GM12872 (cell line): Measurements from ENCODE around the gene PKNOX1.
"Not testable (repeated sequence)": the region's sequence is repeated elsewhere in the genome, so short reads cannot be mapped to it uniquely, and the experiment has no call there.

Source experiments
- TF ChIP-seq, protein P1 (sequence below): IDR thresholded peaks from 3 replicates; pipeline ENCODE4 v1.5.1; 2011; ENCODE audit warnings: low read depth, mild to moderate bottlenecking, low read length, moderate library complexity; ENCODE audit not compliant: insufficient read depth

PKNOX1 gene

DNA sequence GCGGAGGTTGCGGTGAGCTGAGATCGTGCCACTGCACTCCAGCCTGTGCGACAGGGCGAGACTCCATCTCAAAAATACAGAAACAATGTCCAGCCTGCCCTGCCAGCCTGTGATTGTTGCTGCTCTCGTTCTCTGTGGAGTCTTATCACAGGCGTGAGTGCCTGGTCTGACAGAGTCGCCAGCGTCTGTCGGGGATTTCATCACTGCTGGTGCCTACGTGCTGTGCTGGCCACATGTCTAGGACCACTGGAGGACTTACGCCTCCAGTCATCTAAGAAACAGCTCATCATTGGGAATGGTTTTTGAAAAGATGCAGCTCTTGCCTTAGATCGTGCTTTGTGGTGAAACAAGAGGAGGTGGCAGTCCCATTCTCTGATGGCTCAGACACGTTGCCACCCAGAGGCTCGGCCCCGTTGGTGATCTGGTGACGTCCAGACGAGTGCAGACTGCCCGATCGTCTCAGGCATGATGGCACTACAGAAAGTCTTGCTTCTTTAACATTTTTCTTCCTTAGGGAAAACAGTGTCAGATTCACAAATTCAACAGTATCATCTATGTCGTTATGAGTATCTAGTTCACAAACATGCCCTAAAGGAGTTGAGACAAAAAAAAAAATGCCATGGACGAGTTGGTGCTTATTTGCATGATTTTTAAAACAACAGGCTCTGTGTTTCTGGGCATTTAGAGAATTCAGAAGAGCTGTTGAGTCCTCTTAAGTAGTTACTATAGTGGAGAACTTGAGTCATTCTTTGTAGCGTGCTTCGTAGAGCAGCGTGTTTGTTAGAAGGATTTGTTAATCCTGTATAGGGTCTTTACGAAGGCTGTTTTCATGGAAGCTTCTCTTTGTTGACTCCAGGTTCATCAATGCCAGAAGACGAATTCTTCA, 53.7 kb downstream of the PKNOX1 start:
- TF ChIP-seq, protein P1, sequence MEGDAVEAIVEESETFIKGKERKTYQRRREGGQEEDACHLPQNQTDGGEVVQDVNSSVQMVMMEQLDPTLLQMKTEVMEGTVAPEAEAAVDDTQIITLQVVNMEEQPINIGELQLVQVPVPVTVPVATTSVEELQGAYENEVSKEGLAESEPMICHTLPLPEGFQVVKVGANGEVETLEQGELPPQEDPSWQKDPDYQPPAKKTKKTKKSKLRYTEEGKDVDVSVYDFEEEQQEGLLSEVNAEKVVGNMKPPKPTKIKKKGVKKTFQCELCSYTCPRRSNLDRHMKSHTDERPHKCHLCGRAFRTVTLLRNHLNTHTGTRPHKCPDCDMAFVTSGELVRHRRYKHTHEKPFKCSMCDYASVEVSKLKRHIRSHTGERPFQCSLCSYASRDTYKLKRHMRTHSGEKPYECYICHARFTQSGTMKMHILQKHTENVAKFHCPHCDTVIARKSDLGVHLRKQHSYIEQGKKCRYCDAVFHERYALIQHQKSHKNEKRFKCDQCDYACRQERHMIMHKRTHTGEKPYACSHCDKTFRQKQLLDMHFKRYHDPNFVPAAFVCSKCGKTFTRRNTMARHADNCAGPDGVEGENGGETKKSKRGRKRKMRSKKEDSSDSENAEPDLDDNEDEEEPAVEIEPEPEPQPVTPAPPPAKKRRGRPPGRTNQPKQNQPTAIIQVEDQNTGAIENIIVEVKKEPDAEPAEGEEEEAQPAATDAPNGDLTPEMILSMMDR, result no peak

DNA sequence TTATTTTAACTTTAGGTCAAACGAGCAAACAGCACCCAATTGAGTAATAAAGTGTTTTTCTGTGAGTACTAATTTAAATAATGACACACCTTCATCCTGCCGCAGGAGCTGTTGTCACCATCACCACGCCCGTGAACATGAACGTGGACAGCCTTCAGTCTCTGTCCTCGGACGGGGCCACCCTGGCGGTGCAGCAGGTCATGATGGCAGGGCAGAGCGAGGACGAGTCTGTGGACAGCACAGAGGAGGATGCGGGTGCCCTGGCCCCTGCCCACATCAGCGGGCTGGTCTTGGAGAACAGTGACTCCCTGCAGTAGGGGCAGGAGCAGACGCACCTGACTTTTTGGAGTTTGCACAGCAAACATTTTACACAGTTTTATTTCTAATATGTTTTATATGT, 55.4 kb downstream of the PKNOX1 start:
- TF ChIP-seq, protein P1, result no peak

DNA sequence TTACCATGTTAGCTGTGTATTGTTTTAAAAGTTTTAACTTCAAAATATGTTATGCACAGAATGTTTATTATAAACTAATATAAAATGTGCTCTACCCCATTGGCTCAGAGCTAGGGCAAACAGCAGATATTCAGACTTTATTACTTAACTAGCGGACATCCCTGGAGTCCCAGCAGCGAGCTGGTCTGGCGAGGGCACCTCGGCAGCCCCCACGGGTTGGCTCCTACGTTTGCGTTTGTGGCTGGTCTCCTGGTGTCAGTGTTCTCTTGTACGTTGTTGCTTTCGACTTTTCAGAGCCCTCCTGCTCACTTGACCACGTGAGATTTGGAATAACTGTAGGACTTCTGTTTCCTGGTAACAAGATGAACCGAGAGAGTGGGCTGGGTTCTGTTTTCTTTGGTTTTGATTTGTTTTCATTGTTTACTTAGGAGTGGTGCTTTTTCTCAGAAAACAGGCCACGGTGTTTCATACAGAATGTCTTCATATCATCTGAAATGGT, 56.8 kb downstream of the PKNOX1 start:
- TF ChIP-seq, protein P1, result no peak

DNA sequence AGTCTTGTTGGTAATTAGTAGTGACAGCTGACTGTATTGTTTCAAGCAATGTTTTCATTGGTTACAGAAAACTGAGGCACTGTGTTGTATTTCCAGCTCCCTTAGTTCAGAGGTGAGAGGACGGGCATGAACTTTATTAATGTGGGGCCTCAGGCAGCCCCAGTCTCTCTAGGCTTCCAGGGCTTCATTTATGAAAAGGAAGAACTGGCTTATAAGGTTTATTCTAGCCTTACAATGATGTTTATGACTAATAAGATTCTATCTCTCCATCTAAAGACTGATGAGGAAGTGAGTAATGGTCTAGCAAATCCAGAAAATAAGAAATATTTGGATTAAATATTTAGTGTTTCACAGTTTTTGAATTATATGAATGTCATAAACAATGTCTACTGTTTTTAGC, 59.7 kb downstream of the PKNOX1 start:
- TF ChIP-seq, protein P1, result no peak

DNA sequence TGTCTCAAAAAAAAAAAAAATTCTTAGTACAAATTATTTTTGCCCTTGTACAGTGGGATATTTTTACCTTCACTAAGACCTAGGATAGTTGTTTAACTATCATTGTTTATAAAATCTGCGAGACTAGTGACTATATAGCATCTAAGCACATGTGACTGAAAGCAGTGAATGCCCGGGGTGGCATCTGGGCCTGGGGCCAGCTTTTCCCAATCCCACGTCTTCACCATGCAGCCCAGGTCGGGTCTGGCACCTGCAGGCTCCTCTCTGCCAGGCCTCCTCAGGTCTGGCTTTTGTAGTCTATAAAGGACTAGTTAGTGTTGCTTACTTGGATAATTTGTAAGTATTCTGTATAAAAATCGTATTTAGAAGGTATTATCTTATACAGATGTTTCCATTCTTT, 60.5 kb downstream of the PKNOX1 start:
- TF ChIP-seq, protein P1, result no peak

DNA sequence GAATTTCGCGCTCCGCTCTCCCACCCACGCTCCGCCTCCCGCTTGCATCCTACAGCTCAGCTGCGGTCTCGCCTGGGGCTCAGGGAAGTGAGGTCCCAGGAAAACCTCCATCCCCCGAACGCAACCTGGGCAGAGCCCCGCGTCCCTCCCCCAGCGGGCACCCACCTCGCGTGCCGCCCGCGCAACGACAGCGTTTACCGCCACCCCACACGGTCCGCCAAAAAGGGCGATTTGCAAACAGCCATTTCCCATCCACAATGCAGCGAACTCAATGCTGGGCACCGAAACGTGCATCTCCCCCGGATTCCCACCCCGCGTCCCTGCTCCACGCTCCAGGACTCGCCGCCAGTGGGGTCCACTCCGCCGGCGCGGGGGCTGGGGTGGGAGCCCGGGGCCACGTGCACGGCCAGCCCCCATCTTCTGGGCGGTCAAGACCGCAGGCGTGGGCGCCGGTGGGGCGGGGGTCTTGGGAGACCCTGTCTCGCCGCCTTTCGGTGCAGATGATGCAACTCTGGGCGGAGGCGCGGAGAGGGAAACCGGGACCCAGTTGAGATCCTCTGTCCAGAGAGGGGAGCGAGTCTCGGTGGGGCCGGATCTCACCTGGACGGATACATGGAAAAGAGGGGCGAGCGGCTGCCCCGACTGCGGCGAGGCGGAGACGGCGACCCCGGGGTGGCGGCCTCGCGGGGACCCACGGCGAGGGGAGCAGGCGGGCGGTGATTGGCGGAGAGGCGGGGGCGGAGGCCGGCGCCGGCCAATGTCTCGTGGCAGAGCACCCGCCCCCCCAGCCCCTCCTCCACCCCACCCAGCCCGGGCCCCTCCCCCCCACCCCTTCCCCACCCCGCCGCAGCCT, 101.0 kb downstream of the PKNOX1 start, which contains the start of gene CBS:
Gene CBS (minus strand): TSS at position 666 of the 853 bp plus-strand sequence. CDS start 3,642 bp downstream, outside the sequence.
- TF ChIP-seq, protein P1, result not testable (repeated sequence)
